CD4-positive, alpha-beta T cell treated with Interferon gamma for 1 hour (primary cell): ENCODE results near the gene CTSS.

ENCODE experiments used
- DNase-seq: peaks from one replicate; pipeline ENCODE4 v3.0.0-alpha.2; 2020

Gene CTSS

GRCh38 chr1:150696590-150696989 lies 69.0 kb downstream of the CTSS start:
- no peak for DNase-seq

- no peak for DNase-seq
Measured at GRCh38 chr1:150696162-150696561, 69.4 kb downstream of the CTSS start.

DNA sequence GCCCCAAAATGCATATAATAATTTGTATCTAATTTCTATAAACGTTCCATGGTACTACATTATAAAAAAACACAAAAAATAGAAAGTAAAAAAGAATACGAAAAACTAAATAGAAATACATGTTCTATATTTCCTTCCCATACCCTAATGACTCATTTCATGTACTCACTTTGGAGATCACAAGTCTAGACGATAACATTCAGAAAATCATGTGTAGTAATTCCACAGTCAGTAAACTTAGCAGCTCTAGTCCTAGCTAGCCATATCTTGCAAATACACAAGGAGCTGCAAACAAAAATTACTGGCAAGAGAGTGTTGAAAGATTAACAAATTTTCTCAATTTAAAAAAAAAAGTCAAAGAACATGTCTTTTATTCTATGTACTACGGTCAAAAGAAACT lies 70.0 kb downstream of the CTSS start:
- no peak for DNase-seq

DNA sequence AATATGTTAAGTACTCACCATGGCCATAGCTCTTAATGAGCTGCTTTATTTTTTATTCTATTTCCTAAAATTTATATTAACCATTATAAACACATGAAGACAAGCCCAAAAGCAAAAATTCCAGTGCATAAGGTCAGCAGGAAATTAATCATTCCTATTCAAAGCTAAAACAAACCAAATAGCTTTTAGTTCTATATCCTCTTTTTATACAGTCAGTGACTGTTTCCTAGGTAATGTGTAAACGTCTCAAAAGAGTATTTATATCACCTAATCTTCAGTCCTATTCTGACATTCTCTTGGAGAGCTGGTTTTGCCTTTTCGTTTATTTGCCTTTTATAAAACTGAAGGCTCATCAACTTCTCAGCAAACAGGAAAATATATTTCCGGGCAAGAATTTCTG lies 72.9 kb downstream of the CTSS start:
- no peak for DNase-seq

DNA sequence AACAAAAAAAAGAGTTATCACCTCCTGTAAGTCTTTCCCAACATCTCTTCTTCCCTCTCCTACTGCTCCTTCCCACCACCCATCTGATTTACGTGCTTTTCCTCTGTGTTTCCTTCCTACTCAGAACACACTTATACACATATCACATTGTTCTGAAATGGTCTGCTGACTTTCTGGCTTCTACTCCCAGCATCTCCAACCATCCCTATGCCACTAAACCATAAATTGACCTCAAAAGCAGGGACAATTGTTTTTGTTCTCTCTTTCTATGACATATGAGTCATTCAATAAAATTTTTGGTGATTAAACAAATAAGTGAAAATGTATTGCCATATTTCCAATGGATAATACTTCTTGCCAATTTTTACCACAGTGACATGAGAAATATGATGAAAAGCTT lies 76.8 kb downstream of the CTSS start:
- DNase-seq = no peak

DNA sequence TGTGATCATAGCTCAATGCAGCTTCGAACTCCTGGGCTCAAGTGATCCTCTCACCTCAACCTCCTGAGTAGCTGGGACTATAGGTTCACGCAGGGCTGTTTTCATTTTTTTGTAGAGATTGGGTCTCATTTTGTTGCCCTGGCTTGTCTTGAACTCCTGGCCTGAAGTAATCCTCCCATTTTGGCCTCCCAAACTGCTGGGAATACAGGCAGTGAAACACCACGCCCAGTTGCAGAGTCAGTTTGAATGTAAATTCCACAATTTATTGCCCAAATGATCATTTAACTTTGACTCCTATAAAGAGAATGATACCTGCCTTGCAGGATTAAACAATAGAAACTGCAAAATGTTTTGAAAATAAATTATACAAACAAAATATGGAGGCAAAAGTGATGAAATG lies 79.3 kb downstream of the CTSS start:
- no peak for DNase-seq

DNA sequence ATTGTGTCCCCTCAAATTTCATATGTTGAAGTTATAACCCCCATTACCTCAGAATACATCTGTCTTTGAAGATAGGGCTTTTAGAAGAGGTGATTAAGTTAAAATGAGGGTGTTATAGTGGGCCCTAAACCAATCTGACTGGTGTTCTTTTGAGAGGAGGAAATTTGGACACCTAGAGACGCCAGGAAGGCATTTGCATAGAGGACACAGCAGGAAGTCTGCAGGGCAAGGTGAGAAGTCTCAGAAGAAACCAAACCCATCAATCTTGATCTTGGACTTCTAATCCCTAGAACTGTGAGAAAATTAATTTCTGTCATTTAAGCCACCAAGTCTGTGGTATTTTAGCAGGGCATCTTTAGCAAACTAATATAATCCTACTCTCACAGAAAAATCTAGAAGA lies 81.7 kb downstream of the CTSS start:
- no peak for DNase-seq
